GM18505 (cell line): ENCODE results near the gene TRIM43.
"Not testable (repeated sequence)": the region's sequence is repeated elsewhere in the genome, so short reads cannot be mapped to it uniquely, and the experiment has no call there.

Source experiments
- ATAC-seq: cut with Tn5 transposase; IDR thresholded peaks from one replicate; pipeline ENCODE4 v1.9.1; 2021; ENCODE audit not compliant: unreplicated experiment
- POLR2A ChIP-seq: IDR thresholded peaks from 4 replicates; pipeline ENCODE4 v1.6.1; 2011; ENCODE audit warnings: borderline replicate concordance; ENCODE audit not compliant: insufficient read depth, insufficient read length; ENCODE audit errors: extremely low read depth

TRIM43 gene

GRCh38 chr2:95591701-95592100, at the start of gene TRIM43:
TSS of gene TRIM43 (plus strand) at chr2:95592001. CDS start at chr2:95594024, 2,023 bp downstream.
- ATAC-seq: not testable (repeated sequence)

DNA sequence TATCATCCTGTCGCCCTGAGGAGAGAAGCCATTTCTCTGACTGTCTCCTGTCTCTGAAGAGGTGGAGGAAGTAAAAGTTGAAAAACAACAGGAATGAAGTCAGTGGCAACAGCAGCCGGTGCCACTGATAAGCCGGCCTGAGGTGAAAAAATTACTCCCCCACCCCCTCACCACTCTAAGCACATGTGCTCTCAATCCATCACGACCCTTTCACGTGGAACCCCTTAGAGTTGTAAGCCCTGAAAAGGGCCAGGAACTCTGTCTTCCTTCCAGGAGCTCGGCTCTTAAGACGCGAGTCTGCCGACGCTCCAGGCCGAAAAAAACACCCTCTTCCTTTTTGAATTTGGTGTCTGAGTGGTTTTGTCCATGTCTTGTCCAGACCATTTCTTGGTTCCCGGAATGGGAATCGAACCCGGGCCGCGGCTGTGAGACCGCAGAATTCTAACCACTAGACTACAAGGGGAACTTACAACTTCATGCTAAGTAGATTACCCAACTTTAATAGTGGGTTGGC, 40.7 kb upstream of the TRIM43 start:
- no peak for ATAC-seq
- TF ChIP-seq POLR2A: no peak

GRCh38 chr2:95552911-95553310, 38.9 kb upstream of the TRIM43 start:
- TF ChIP-seq POLR2A: no peak
- ATAC-seq: no peak

- TF ChIP-seq POLR2A: no peak
- no peak for ATAC-seq
These were observed 22.6 kb upstream of the TRIM43 start for GRCh38 chr2:95569170-95569569.

- TF ChIP-seq POLR2A: no peak
- no peak for ATAC-seq
These were observed 17.9 kb upstream of the TRIM43 start for GRCh38 chr2:95573866-95574265.

GRCh38 chr2:95574506-95574905, 17.3 kb upstream of the TRIM43 start:
- ATAC-seq: no peak
- TF ChIP-seq POLR2A: no peak

DNA sequence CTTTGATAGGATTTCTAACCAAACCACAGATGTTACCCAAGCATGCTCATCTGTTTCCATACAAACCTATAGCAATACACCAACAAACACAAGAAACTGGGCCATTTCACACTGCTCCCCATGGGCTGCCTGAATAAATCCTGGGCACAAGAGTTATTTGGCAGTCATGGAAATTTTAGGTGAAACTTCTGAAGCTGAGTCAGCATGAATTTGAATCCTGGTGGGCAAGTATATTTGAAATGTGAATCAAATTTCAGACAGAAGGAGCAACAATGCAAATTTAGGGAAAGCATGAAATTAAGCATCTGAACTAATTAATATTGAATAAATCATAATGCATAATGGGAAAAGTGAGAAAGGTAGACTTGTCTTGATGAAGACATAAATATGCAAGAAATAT, 15.9 kb upstream of the TRIM43 start:
- no peak for ATAC-seq
- TF ChIP-seq POLR2A: no peak

GRCh38 chr2:95578539-95578938, 13.3 kb upstream of the TRIM43 start:
- ATAC-seq: no peak
- no peak for TF ChIP-seq POLR2A

GRCh38 chr2:95583545-95583944, 8.3 kb upstream of the TRIM43 start:
- not testable (repeated sequence) for ATAC-seq

DNA sequence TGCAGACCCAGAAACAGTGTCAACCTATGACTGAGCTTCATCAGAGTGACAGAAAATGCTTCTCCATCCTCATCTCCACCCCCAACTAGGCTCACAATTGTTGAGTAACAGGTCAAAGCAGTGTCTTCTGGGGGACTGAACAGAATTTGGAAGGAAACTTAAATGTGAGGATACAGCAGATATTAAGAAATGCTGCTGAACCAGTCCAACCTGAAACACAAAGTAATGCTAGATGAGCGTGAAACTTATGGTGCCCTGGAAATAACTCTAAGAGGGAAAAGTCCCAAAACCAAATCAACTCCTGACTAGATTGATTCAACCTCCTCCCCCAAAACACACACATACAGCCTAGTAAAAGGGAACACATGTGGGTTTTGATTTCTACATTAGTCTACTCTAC, 7.5 kb upstream of the TRIM43 start:
- ATAC-seq: not testable (repeated sequence)

DNA sequence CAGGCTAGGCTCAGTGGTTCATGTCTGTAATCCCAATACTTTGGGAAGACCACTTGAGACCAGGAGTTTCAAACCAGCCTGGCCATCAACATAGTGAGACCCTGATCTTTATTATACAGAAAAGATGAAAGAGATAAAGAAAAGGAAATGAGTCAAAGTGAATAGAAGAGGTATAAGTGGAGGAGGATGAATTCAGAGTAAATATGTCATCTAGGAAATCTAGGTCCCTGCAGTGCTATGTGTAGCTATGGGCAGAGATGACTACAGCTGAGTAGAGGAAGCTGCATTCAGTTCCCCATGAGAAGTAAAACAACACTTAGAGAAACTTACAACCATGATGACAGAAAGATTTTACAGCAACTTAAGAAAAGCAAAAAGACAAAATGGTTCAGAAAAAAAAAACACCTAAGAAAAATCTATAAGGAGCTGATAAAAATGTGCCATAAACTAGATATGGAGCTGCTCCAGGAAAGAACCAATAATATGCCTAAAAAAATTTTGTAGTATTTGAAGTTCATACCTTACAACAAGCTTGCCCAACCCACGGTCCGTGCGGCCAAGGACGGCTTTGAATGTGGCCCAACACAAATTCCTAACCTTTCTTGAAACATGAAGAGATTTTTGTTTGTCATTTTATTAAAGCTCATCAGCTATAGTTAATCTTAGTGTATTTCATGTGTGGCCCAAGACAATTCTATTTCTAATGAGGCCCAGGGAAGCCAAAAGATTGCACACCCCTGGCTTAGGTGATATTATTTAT, 1.8 kb upstream of the TRIM43 start:
- not testable (repeated sequence) for ATAC-seq

- ATAC-seq: not testable (repeated sequence)
These were observed 1.2 kb downstream of the TRIM43 start for GRCh38 chr2:95592973-95593372.

- not testable (repeated sequence) for ATAC-seq
These were observed 3.2 kb downstream of the TRIM43 start for GRCh38 chr2:95595012-95595411.

- not testable (repeated sequence) for ATAC-seq
These were observed 9.5 kb downstream of the TRIM43 start for GRCh38 chr2:95601301-95601700.

DNA sequence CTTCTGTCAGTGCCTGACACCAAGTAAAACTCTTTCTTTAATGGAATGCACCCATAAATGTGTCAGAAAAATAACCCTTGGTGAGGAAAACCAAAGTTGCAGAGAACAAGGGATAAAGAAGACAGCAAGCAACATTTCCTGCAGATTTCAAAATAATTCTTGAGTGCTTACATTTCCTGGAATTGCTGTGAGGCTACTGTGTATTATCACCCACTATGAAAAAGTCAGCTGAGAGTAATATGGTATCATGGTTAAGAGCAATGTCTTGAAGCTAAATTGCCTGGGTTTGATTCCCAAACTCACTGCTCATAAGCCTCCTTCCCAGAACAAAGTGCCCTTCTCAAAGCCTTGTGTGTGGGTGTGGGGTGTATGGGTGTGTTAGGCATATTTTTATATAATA, 10.3 kb downstream of the TRIM43 start:
- ATAC-seq: not testable (repeated sequence)

- ATAC-seq: not testable (repeated sequence)
These were observed 16.6 kb downstream of the TRIM43 start for GRCh38 chr2:95608356-95608755.

- not testable (repeated sequence) for ATAC-seq
These were observed 18.0 kb downstream of the TRIM43 start for GRCh38 chr2:95609764-95610163.

DNA sequence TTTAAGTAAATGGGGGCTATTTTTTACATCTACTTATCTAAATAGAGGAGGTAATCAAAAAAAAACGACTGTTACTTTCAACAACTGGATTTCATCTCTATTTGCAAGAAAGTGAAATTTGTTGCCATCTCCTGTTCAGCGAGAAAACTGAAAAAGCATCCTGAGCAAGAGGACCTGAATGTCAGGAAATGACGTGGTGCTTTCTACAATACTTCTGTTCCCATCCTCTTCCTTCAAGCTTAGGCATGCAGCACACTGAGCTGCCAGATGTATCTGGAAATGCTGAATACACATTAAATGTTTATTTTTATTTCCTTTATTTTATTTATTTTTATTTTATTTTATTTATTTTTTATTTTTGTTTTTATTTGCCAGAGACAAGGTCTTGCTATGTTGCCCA, 21.2 kb downstream of the TRIM43 start:
- not testable (repeated sequence) for ATAC-seq

GRCh38 chr2:95622728-95623127, 30.9 kb downstream of the TRIM43 start:
- not testable (repeated sequence) for ATAC-seq

- ATAC-seq: not testable (repeated sequence)
These were observed 39.2 kb downstream of the TRIM43 start for GRCh38 chr2:95630987-95631386.
